Fibroblast of pulmonary artery (primary cell): ENCODE results near the gene FITM1.

Experiments
- DNase-seq: peaks from one replicate; pipeline ENCODE4 v3.0.0-alpha.2; 2010; ENCODE audit warnings: low read depth
- H3K4me3 ChIP-seq: replicated peaks from 2 replicates; pipeline ENCODE4 v1.5.1; 2011; ENCODE audit warnings: low read depth, mild to moderate bottlenecking, control low read depth, low read length, moderate library complexity
- CTCF ChIP-seq: IDR thresholded peaks from 2 replicates; pipeline ENCODE4 v1.5.1; 2011; ENCODE audit warnings: mild to moderate bottlenecking, control low read depth, low read length, inconsistent platforms; ENCODE audit errors: missing control alignments

FITM1 gene

GRCh38 chr14:24135834-24136683, 5.6 kb downstream of the FITM1 start, which contains the start of gene PSME1:
Gene PSME1, plus strand, starts transcription at chr14:24136194. Its CDS starts 69 bp downstream, at chr14:24136263.
- no peak for TF ChIP-seq CTCF
- H3K4me3 ChIP-seq = peak within 1 kb of the TSS; percentile 74
- peak; percentile 82 for DNase-seq

- no peak for TF ChIP-seq CTCF
- peak overlapping the region; percentile 74 for H3K4me3 ChIP-seq
- DNase-seq = no peak
Observed at GRCh38 chr14:24136684-24137528, 6.4 kb downstream of the FITM1 start.

DNA sequence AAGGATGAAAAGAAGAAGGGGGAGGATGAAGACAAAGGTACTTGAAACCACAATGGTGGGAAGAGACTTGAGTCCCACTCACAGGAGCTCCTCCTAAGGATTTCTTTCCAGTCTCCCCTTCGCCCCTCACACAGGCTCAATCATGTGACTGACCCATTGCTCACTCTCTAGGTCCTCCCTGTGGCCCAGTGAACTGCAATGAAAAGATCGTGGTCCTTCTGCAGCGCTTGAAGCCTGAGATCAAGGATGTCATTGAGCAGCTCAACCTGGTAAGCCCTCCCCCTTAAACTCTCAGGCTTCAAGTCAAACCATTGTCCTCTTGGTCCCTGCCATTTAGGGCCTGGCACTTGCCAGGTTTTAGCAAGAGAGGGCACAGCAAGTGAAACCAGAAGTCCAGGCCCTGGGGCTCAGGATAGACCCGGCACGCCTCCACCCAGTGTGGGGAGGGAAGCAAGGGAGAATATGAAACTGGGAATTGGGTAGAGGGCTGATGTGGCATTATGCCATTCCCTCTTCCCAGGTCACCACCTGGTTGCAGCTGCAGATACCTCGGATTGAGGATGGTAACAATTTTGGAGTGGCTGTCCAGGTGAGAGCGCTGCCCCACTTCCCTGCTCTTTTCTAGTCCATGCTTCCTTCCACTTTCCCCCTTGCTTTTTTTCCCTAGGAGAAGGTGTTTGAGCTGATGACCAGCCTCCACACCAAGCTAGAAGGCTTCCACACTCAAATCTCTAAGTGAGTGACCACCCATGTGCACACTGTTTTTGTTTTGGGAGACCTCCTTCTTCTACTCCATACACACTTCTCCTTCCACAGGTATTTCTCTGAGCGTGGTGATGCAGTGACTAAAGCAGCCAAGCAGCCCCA, 7.3 kb downstream of the FITM1 start:
- no peak for DNase-seq
- no peak for TF ChIP-seq CTCF
- H3K4me3 ChIP-seq = no peak overlapping the region

DNA sequence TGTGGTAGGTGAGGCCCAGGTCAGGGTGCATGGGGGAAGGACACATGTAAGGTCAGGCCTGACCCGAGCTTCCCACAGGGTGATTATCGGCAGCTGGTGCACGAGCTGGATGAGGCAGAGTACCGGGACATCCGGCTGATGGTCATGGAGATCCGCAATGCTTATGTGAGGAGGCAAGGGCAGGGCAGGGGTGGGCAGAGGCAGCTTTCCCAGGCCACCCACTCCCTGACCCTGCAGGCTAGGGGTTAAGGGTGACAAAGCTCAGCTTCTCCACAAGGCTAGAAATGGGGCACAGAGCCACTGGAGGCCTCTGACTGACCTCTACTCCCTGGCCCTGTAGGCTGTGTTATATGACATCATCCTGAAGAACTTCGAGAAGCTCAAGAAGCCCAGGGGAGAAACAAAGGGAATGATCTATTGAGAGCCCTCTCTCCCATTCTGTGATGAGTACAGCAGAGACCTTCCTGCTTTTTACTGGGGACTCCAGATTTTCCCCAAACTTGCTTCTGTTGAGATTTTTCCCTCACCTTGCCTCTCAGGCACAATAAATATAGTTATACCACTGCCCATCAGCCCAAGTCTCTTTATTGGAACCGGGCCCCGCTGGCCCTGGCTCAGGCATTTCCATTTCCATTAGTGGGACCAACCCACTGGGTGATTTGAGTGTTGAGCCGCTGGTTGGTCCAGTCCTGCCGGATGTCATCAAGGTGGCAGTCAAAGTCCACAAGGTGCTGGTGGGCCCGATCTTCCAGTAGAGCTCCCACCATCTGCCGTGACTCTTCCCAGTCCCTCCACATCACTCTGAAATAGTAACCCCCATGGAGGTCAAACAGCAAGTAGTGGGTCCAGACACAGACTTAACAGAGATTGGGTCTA, 8.2 kb downstream of the FITM1 start:
- no peak for DNase-seq
- no peak for TF ChIP-seq CTCF
- no peak overlapping the region for H3K4me3 ChIP-seq

- DNase-seq = no peak
- no peak overlapping the region for H3K4me3 ChIP-seq
- no peak for TF ChIP-seq CTCF
Observed at GRCh38 chr14:24139272-24139934, 8.9 kb downstream of the FITM1 start.
